Heart left ventricle (tissue), 13 donors: ENCODE measurements around the gene SH3TC1.

Source experiments
- POLR2A ChIP-seq, 2 donors: fragments of 450-650 bp; IDR thresholded peaks; one replicate each; pipeline ENCODE4 v1.6.1; 2017; ENCODE audit warnings: antibody characterized with exemption in 2 of 2, mild to moderate bottlenecking in 2 of 2, moderate library complexity in 2 of 2
- TF ChIP-seq, protein P1 (sequence below), 12 donors: fragments of 200-600 bp; sonication (generic) in 4 of 12; IDR thresholded peaks; one replicate each; pipeline versions ENCODE4 v1.5.0 to v1.8.0; 2018 to 2022; ENCODE audit warnings: antibody characterized with exemption in 12 of 12, mild to moderate bottlenecking in 5 of 12
- donor health status: ischemic (EF 13 %, LVEDD 7.1; RV severe dilation, severe dysfunction).
- donor health status: DM: no; HTN: yes; CAD: no.
- donor health status: DM: no; HTN: no; CAD: no.
- donor health status: ischemic (EF 25% LVEDD 6.9; RV normal size, moderate dysfunction).
- donor health status: ischemic (EF 25% LVEDD 5.7; RV mildly dilated, moderate dysfunction).
- donor health status: ischemic (EF 35%, LVEDD 5.7; RV mildly dilated, moderate dysfunction).
- donor health status: nonischemic (EF 11% LVEDD 7.7; RV severe dilation, severe dysfunction).
- donor health status: DM: yes; HTN: yes; CAD: no.
- donor health status: PGD.
- donor health status: ischemic (EF 29% LVEDD 5.4; RV normal size, mild dysfunction).
- donor health status: nonischemic (EF 23%, LVEDD 6.1; RV moderate dilation, normal function).

DNA sequence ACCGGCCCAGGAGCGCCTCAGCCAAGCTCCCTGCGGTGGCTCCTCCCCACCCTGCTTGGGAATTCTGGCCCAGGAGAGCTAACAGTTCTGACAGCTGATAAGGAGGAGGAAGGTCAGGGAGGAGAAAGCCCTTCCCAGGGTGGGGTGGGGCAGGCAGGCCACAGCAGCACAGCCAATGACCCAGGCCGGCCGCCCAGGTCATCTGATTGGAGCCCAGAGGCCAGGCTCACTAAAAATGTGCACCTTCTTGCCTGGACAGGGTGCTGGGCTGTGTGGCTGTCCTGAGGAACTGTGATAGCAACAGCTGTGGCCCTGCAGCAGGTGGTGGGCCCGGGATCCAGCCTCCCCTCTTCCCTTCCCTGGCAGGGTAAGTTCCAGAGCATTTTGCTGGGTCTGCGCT lies 17.2 kb upstream of the SH3TC1 start:
- TF ChIP-seq, protein P1, sequence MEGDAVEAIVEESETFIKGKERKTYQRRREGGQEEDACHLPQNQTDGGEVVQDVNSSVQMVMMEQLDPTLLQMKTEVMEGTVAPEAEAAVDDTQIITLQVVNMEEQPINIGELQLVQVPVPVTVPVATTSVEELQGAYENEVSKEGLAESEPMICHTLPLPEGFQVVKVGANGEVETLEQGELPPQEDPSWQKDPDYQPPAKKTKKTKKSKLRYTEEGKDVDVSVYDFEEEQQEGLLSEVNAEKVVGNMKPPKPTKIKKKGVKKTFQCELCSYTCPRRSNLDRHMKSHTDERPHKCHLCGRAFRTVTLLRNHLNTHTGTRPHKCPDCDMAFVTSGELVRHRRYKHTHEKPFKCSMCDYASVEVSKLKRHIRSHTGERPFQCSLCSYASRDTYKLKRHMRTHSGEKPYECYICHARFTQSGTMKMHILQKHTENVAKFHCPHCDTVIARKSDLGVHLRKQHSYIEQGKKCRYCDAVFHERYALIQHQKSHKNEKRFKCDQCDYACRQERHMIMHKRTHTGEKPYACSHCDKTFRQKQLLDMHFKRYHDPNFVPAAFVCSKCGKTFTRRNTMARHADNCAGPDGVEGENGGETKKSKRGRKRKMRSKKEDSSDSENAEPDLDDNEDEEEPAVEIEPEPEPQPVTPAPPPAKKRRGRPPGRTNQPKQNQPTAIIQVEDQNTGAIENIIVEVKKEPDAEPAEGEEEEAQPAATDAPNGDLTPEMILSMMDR (IDR thresholded peaks at IDR 0.05) = no peak
- TF ChIP-seq POLR2A (IDR thresholded peaks at IDR 0.05) = no peak
